A673 (cell line): Measurements from ENCODE around the gene SDK1. TPM values are rescaled to one million over a fixed set of nuclear protein-coding genes. Genes with fewer than 3 reads are reported as not detected.

Experiments used
- BruUV-seq: library from RNA; stranded (reverse); fragments of 400-500 nt; replicated peaks from 2 replicates; lab custom pipeline; 2021; lab: Mats Ljungman, UMichigan
- CTCF ChIA-PET: fragments of 300-600 bp; sonication (Branson Sonifier 250); formaldehyde crosslinking; loops from one replicate; lab custom pipeline; 2022; ENCODE audit warnings: antibody characterized with exemption; lab: Charles Lee
- POLR2A ChIA-PET: fragments of 300-600 bp; sonication (Branson Sonifier 250); formaldehyde crosslinking; loops from one replicate; lab custom pipeline; 2022; ENCODE audit warnings: antibody characterized with exemption; ENCODE audit not compliant: low non-redundant PET; lab: Charles Lee
- DNase-seq: peaks from one replicate; pipeline ENCODE4 v3.0.0-alpha.2; 2015; ENCODE audit warnings: low spot score
- H3K27ac ChIP-seq: fragments of 200-600 bp; sonication (generic); 2 replicates; pipeline ENCODE4 v1.5.1; 2016; ENCODE audit warnings: mixed run types, low read depth, mild to moderate bottlenecking, mixed read lengths, antibody characterized with exemption, low read length; ENCODE audit not compliant: poor library complexity, severe bottlenecking
- H3K27me3 ChIP-seq: fragments of 200-600 bp; sonication (generic); replicated peaks from 2 replicates; pipeline ENCODE4 v1.6.1; 2017; ENCODE audit warnings: mixed run types, low read depth, mild to moderate bottlenecking, mixed read lengths, antibody characterized with exemption, low read length; ENCODE audit not compliant: insufficient read depth, poor library complexity
- H3K36me3 ChIP-seq: fragments of 200-600 bp; sonication (generic); 2 replicates; pipeline ENCODE4 v1.6.1; 2016; ENCODE audit warnings: mixed run types, mild to moderate bottlenecking, mixed read lengths, antibody characterized with exemption, low read length; ENCODE audit not compliant: insufficient read depth, poor library complexity, severe bottlenecking
- H3K4me1 ChIP-seq: fragments of 200-600 bp; sonication (generic); 2 replicates; pipeline ENCODE4 v1.6.1; 2017; ENCODE audit warnings: mixed run types, mild to moderate bottlenecking, mixed read lengths, antibody characterized with exemption, low read length; ENCODE audit not compliant: insufficient read depth, poor library complexity, severe bottlenecking
- H3K4me3 ChIP-seq: fragments of 200-600 bp; sonication (generic); 2 replicates; pipeline ENCODE4 v1.5.1; 2016; ENCODE audit warnings: low read depth, mixed run types, mild to moderate bottlenecking, mixed read lengths, low read length; ENCODE audit not compliant: poor library complexity, severe bottlenecking
- H3K9me3 ChIP-seq: fragments of 200-600 bp; sonication (generic); 2 replicates; pipeline ENCODE4 v1.6.1; 2016; ENCODE audit warnings: mixed run types, low read depth, mild to moderate bottlenecking, mixed read lengths, antibody characterized with exemption, low read length; ENCODE audit not compliant: poor library complexity, severe bottlenecking
- EZH2 ChIP-seq: fragments of 200-600 bp; sonication (generic); IDR thresholded peaks from 2 replicates; pipeline ENCODE4 v1.6.1; 2017; ENCODE audit warnings: borderline replicate concordance, low read depth, mild to moderate bottlenecking, mixed read lengths, antibody characterized with exemption, low read length; ENCODE audit not compliant: poor library complexity, severe bottlenecking
- intact Hi-C: fragments of 100-400 bp; cut with micrococcal nuclease; formaldehyde crosslinking; loops from one replicate; pipeline ENCODE4 v1.10.0; 2022; ENCODE audit not compliant: unreplicated experiment
- total RNA-seq: library from RNA; stranded (reverse); gene quantifications from 2 replicates; pipeline ENCODE4 v1.2.3, GENCODE V29; 2021
- TF ChIP-seq, protein P1 (sequence below): fragments of 300-800, 200-600 bp; sonication (generic); conservative IDR thresholded peaks from 2 replicates; pipeline ENCODE4 v1.5.1; 2017; ENCODE audit warnings: low read depth, mild to moderate bottlenecking, antibody characterized with exemption, low read length, moderate library complexity, mixed read lengths

Gene SDK1
- total RNA-seq, 1 experiment from 2014 or later = 14.7 TPM

DNA sequence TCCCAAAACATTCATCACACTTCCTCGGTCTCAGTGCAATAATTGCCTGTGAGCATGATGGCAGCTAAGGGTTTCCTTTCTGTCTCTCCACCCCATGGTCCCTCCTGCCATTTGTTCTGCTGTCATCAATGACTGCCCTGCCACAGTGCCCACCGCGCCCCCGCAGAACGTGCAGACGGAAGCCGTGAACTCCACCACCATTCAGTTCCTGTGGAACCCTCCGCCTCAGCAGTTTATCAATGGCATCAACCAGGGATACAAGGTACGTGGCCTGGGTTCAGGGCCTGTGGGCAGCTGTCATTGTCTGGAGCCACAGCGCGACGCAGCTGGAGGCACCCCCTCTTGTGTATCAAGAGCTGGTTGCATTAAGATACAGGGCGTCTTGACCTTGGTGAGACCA, 748.1 kb downstream of the SDK1 start:
- ChIA-PET CTCF (no interaction called here), POLR2A (no interaction called here)
- TF ChIP-seq, protein P1, sequence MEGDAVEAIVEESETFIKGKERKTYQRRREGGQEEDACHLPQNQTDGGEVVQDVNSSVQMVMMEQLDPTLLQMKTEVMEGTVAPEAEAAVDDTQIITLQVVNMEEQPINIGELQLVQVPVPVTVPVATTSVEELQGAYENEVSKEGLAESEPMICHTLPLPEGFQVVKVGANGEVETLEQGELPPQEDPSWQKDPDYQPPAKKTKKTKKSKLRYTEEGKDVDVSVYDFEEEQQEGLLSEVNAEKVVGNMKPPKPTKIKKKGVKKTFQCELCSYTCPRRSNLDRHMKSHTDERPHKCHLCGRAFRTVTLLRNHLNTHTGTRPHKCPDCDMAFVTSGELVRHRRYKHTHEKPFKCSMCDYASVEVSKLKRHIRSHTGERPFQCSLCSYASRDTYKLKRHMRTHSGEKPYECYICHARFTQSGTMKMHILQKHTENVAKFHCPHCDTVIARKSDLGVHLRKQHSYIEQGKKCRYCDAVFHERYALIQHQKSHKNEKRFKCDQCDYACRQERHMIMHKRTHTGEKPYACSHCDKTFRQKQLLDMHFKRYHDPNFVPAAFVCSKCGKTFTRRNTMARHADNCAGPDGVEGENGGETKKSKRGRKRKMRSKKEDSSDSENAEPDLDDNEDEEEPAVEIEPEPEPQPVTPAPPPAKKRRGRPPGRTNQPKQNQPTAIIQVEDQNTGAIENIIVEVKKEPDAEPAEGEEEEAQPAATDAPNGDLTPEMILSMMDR = no peak
- no peak for TF ChIP-seq EZH2
- Histone ChIP-seq H3K27ac (no peak overlapping the region), H3K27me3 (no peaks in the 10 kb centered on the region), H3K9me3 (no peaks in the 10 kb centered on the region), H3K4me1 (no peaks in the 10 kb centered on the region), H3K4me3 (no peak overlapping the region), H3K36me3 (no peaks in the 10 kb centered on the region)
- no peak for DNase-seq
- intact Hi-C loops = no loop called here
- no TSS peak for BruUV-seq

DNA sequence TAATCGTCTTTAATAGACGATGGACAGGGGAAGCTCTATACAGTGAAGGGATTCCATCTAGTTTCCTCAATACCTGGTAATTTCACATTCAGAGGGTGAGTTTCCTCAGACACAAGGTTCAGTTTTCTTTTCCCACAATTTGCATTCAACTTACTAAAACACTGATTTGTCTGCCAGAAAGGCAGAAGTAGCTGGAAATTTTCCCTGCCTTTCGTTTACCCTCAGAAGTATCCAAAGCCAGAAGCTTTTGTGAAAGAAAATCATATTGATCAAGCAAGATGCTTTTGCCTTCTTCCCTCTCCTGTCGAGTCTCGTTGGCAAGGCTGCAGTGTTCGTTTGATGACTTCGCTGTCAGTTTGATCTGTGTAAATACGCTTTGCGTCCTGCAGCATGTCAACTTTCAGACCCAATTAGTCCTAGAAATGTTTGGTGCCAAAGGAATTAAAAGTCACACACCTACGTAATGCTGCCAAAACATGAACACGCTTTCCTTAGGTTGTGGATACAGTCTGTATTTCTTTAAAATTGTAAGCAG, 749.1 kb downstream of the SDK1 start:
- CTCF ChIA-PET = no interaction called here
- Histone ChIP-seq H3K4me1 (no peaks in the 10 kb centered on the region), H3K9me3 (no peaks in the 10 kb centered on the region), H3K36me3 (no peaks in the 10 kb centered on the region), H3K27ac (no peak overlapping the region), H3K27me3 (no peaks in the 10 kb centered on the region), H3K4me3 (no peak overlapping the region)
- DNase-seq = no peak
- intact Hi-C loops = no loop called here
- TF ChIP-seq, protein P1 = no peak
- TF ChIP-seq EZH2 = no peak
- no TSS peak for BruUV-seq
- POLR2A ChIA-PET = no interaction called here

DNA sequence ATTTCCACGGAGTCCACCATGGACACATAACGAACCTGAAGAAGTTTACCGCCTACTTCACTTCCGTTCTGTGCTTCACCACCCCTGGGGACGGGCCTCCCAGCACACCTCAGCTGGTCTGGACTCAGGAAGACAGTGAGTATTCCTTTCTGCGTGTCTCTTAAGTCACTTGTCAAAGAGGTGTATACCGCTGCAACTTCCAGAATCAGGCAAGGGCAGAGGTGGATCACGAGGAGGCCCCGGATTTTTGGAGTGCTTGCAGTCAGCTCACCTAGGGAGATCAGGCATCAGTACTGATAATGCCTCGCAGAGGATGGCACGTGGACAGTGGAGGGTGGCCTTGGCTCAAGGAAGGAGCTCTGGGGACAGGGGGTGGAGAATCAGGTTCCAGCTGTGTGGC, 750.6 kb downstream of the SDK1 start:
- Histone ChIP-seq H3K36me3 (no peaks in the 10 kb centered on the region), H3K4me1 (no peaks in the 10 kb centered on the region), H3K9me3 (no peaks in the 10 kb centered on the region), H3K27me3 (no peaks in the 10 kb centered on the region), H3K4me3 (no peak overlapping the region), H3K27ac (no peak overlapping the region)
- POLR2A ChIA-PET = no interaction called here
- CTCF ChIA-PET = no interaction called here
- DNase-seq = no peak
- no TSS peak for BruUV-seq
- intact Hi-C loops = no loop called here
- TF ChIP-seq, protein P1 = no peak
- TF ChIP-seq EZH2 = no peak
